ENCODE measurements around the gene UST.

The UST gene

GRCh38 chr6:149122850-149123821, 376.3 kb downstream of the UST start:
- DNase-seq (ENCODE audit: low read depth), result no peak

- no peak for DNase-seq (ENCODE audit: low read depth)
Measured at GRCh38 chr6:149125309-149125708, 378.5 kb downstream of the UST start.

Data from stimulated activated CD8-positive, alpha-beta memory T cell treated with anti-CD3 and anti-CD28 coated beads, Interleukin-15, amount 100 ng/mL, for 24 hours (primary cell).